Measurements from ENCODE around the gene S100A8. TPM values are rescaled to one million over a fixed set of nuclear protein-coding genes. Genes with fewer than 3 reads are reported as not detected.

S100A8 gene
- total RNA-seq, 4 donors from 2014 or later, result 13.1 to 745 (median 110) TPM

DNA sequence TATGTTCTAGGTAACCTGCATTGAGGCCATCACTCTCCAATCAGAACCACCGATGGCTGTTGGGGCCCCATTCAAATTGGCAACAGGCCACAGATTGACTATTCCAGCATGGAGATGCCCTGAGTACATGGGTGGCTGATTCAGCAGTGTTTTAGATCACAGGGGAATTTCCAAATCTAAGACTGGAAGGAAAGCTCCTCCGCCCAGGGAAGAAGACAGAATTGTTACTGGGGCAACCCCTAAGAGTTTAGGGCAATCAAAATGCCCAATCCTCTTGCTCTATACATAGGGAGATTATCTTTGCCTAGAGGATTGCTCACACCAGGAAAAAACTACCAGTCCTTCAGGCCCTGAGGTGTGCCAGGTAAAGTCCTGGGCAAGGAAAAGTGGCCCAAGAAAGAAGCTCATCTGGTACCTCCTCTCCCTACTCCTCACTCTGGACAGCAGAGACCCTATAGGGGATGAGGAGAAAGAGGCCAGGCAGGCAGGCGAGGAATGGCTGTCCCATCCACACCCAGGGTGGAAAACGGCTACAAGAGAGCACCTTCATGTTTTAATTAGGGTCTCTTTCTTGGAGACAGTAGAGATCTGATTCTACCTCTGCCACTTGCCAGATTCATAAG, 5.8 kb downstream of the S100A8 start:
- peaks cover 2% of the 10 kb centered on the region for H3K27me3 ChIP-seq
- TF ChIP-seq POLR2AphosphoS5 (IDR thresholded peaks at IDR 0.05) (no peak), EP300 (IDR thresholded peaks at IDR 0.05) (no peak), CTCF (IDR thresholded peaks at IDR 0.05) (no peak), POLR2A (IDR thresholded peaks at IDR 0.05) (no peak)
- no peaks in the 10 kb centered on the region for H3K4me1 ChIP-seq
- no peak for ATAC-seq
- no peaks in the 10 kb centered on the region for H3K36me3 ChIP-seq
- H3K9me3 ChIP-seq, result peaks cover 0 to 22% (median 0%) of the 10 kb centered on the region in 3 donors
- H3K4me3 ChIP-seq, result no peak overlapping the region
- no peak overlapping the region for H3K27ac ChIP-seq
- 60 to 71% methylated on average over 1 of the region's 4 CpGs for WGBS, 2 donors (ENCODE audit: low coverage in 1 of 2)

- H3K36me3 ChIP-seq, result no peaks in the 10 kb centered on the region
- no peak for ATAC-seq
- TF ChIP-seq EP300 (IDR thresholded peaks at IDR 0.05) (no peak), POLR2A (IDR thresholded peaks at IDR 0.05) (no peak), CTCF (IDR thresholded peaks at IDR 0.05) (no peak), POLR2AphosphoS5 (IDR thresholded peaks at IDR 0.05) (no peak)
- no peaks in the 10 kb centered on the region for H3K27me3 ChIP-seq
- no peak overlapping the region for H3K4me3 ChIP-seq
- no peaks in the 10 kb centered on the region for H3K4me1 ChIP-seq
- H3K27ac ChIP-seq, result no peak overlapping the region
- peaks cover 0 to 22% (median 0%) of the 10 kb centered on the region in 3 donors for H3K9me3 ChIP-seq
- WGBS, 2 donors (ENCODE audit: low coverage in 1 of 2), result 90 to 100% methylated on average over 2 of the region's 23 CpGs
These were observed 10.2 kb downstream of the S100A8 start for GRCh38 chr1:153380711-153381110.

GRCh38 chr1:153379591-153379990, 11.3 kb downstream of the S100A8 start:
- TF ChIP-seq EP300 (IDR thresholded peaks at IDR 0.05), result no peak
- no peak for TF ChIP-seq POLR2A (IDR thresholded peaks at IDR 0.05)
- no peak for TF ChIP-seq CTCF (IDR thresholded peaks at IDR 0.05)
- no peak for TF ChIP-seq POLR2AphosphoS5 (IDR thresholded peaks at IDR 0.05)
- Histone ChIP-seq H3K27ac (no peak overlapping the region), H3K36me3 (no peaks in the 10 kb centered on the region), H3K4me1 (no peaks in the 10 kb centered on the region), H3K9me3 (peaks cover 0 to 22% (median 0%) of the 10 kb centered on the region in 3 donors), H3K4me3 (no peak overlapping the region), H3K27me3 (no peaks in the 10 kb centered on the region)
- no peak for ATAC-seq
- WGBS, 2 donors (ENCODE audit: low coverage in 1 of 2), result 60 to 70% methylated on average over 1 to 9 of the region's 10 CpGs

DNA sequence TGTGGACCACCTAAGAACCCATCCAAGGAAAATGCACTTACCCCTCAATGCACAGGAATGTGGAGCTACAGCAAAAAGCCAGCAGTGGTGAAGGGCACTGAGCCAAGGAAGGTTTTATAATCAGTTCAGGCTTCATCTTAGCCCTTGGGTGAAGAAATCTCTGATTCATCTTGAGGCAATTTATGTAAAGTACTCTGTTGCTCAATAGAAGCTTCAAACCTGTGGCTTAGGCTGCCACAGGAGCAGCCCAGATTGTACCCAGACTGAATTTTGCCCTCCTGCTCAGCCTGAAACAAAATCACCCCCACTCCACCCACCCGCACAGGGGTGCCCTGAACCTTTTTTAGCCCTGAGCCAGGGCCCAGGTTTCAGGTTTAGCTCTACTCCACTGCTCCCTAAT, 15.4 kb downstream of the S100A8 start, which contains the start of gene S100A12:
TSS of gene S100A12 (minus strand) at position 111 of the 400 bp plus-strand sequence. CDS start 1,029 bp downstream, outside the sequence.
- no peak within 1 kb of the TSS for H3K27ac ChIP-seq
- H3K4me1 ChIP-seq, result no peaks in the 10 kb centered on the region
- TF ChIP-seq POLR2A (IDR thresholded peaks at IDR 0.05) (no peak), EP300 (IDR thresholded peaks at IDR 0.05) (no peak), CTCF (IDR thresholded peaks at IDR 0.05) (no peak), POLR2AphosphoS5 (IDR thresholded peaks at IDR 0.05) (no peak)
- H3K4me3 ChIP-seq, result no peak within 1 kb of the TSS
- ATAC-seq, result no peak
- H3K9me3 ChIP-seq, result peaks cover 0 to 2% (median 0%) of the 10 kb centered on the region in 3 donors
- no peaks in the 10 kb centered on the region for H3K27me3 ChIP-seq
- H3K36me3 ChIP-seq, result no peaks in the 10 kb centered on the region
- WGBS, 2 donors (ENCODE audit: low coverage in 1 of 2), result 100% methylated on average over 1 of the region's 1 CpG; no CpG with 5 or more reads in 1 of the 2 donors

DNA sequence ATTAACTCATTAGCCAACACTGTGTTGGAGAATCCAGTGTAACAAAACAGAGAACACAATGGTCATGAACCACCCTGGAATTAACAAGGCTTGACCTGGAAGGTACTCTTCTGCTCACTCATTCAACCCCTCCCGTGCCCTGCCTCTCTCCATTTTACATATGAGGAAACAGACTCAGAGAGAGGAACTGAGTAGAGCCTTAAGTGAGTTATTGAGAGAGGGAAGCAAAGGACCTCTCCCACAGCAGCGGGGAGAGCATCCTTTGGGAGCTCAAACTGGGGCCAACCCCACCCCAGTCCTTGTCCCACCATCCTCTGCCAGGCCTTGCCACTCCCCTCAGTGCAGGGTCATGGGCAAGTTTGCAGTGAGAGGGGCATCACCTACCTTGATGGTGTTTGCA, 16.8 kb downstream of the S100A8 start:
- Histone ChIP-seq H3K9me3 (no peaks in the 10 kb centered on the region), H3K4me3 (no peak overlapping the region), H3K4me1 (no peaks in the 10 kb centered on the region), H3K27me3 (no peaks in the 10 kb centered on the region), H3K36me3 (no peaks in the 10 kb centered on the region), H3K27ac (no peak overlapping the region)
- ATAC-seq, result no peak
- TF ChIP-seq POLR2A (IDR thresholded peaks at IDR 0.05) (no peak), POLR2AphosphoS5 (IDR thresholded peaks at IDR 0.05) (no peak), EP300 (IDR thresholded peaks at IDR 0.05) (no peak), CTCF (IDR thresholded peaks at IDR 0.05) (no peak)
- 75% methylated on average over 2 of the region's 2 CpGs; no CpG with 5 or more reads in 1 of the 2 donors for WGBS, 2 donors (ENCODE audit: low coverage in 1 of 2)

All from gastroesophageal sphincter (tissue), 4 donors.